D721Med (cell line): ENCODE measurements around the gene MBP.
A peak's percentile ranks its signal among the peaks of the same experiment; 100 is the strongest.
"Not testable (repeated sequence)": the region's sequence is repeated elsewhere in the genome, so short reads cannot be mapped to it uniquely, and the experiment has no call there.

Experiments
- DNase-seq: peaks from one replicate; pipeline ENCODE4 v3.0.0; 2011; ENCODE audit warnings: low spot score; ENCODE audit not compliant: insufficient read length
- FAIRE-seq: peaks from 2 replicates; lab custom pipeline; 2011; peaks lifted over from hg19 to GRCh38; lab: Jason Lieb, UNC
- CTCF ChIP-seq: IDR thresholded peaks from 2 replicates; pipeline ENCODE4 v1.5.1; 2012; ENCODE audit warnings: mild to moderate bottlenecking, control low read depth; ENCODE audit not compliant: insufficient read depth; ENCODE audit errors: missing control alignments

The MBP gene

GRCh38 chr18:77020561-77020960 lies 112.0 kb downstream of the MBP start:
- TF ChIP-seq CTCF = no peak
- FAIRE-seq (no peak), DNase-seq (no peak)

GRCh38 chr18:77019641-77020040 lies 112.9 kb downstream of the MBP start:
- DNase-seq = no peak
- TF ChIP-seq CTCF = no peak
- no peak for FAIRE-seq

GRCh38 chr18:77018650-77019049 lies 113.9 kb downstream of the MBP start:
- peak; percentile 16 for FAIRE-seq
- DNase-seq = not testable (repeated sequence)

- no peak for TF ChIP-seq CTCF
- FAIRE-seq (no peak), DNase-seq (no peak)
Observed at GRCh38 chr18:77017355-77017754, 115.2 kb downstream of the MBP start.

GRCh38 chr18:77016936-77017335 lies 115.6 kb downstream of the MBP start:
- DNase-seq (no peak), FAIRE-seq (no peak)
- TF ChIP-seq CTCF = no peak

- DNase-seq (no peak), FAIRE-seq (no peak)
- no peak for TF ChIP-seq CTCF
Observed at GRCh38 chr18:77015771-77016710, 116.5 kb downstream of the MBP start.

- DNase-seq (no peak), FAIRE-seq (peak; percentile 91)
- no peak for TF ChIP-seq CTCF
Observed at GRCh38 chr18:77015169-77015568, 117.4 kb downstream of the MBP start.

GRCh38 chr18:77014538-77014937 lies 118.0 kb downstream of the MBP start:
- no peak for TF ChIP-seq CTCF
- FAIRE-seq (no peak), DNase-seq (no peak)
